Karpas-422 (cell line): Measurements from ENCODE around the gene KCNJ12. TPM values are rescaled to one million over a fixed set of nuclear protein-coding genes. Genes with fewer than 3 reads are reported as not detected.
"Not testable (repeated sequence)": the region's sequence is repeated elsewhere in the genome, so short reads cannot be mapped to it uniquely, and the experiment has no call there.

Experiments
- DNase-seq: peaks from one replicate; pipeline ENCODE4 v3.0.0-alpha.2; 2015
- H2AFZ ChIP-seq: fragments of 200-600 bp; sonication (generic); 2 replicates; pipeline ENCODE4 v1.6.1; 2014; ENCODE audit warnings: antibody characterized with exemption, low read length, mixed read lengths
- H3K27ac ChIP-seq: fragments of 200-600 bp; sonication (generic); 2 replicates; pipeline ENCODE4 v1.5.1; 2014; ENCODE audit warnings: mild to moderate bottlenecking, low read length, moderate library complexity
- H3K27me3 ChIP-seq: fragments of 200-600 bp; sonication (generic); 2 replicates; pipeline ENCODE4 v1.6.1; 2014; ENCODE audit warnings: low read length, mixed read lengths
- H3K36me3 ChIP-seq: fragments of 200-600 bp; sonication (generic); 2 replicates; pipeline ENCODE4 v1.6.1; 2014; ENCODE audit warnings: low read length, mixed read lengths; ENCODE audit not compliant: insufficient read depth
- H3K4me1 ChIP-seq: fragments of 200-600 bp; sonication (generic); 2 replicates; pipeline ENCODE4 v1.6.1; 2014; ENCODE audit warnings: mild to moderate bottlenecking, low read length, mixed read lengths
- H3K4me2 ChIP-seq: fragments of 200-600 bp; sonication (generic); 2 replicates; pipeline ENCODE4 v1.6.1; 2014; ENCODE audit warnings: low read length, low read depth, mild to moderate bottlenecking; ENCODE audit not compliant: poor library complexity, severe bottlenecking
- H3K4me3 ChIP-seq: fragments of 200-600 bp; sonication (generic); 2 replicates; pipeline ENCODE4 v1.5.1; 2014; ENCODE audit warnings: mild to moderate bottlenecking, antibody characterized with exemption, low read length, mixed read lengths
- H3K79me2 ChIP-seq: fragments of 200-600 bp; sonication (generic); 2 replicates; pipeline ENCODE4 v1.6.1; 2014; ENCODE audit warnings: mild to moderate bottlenecking, low read length, mixed read lengths
- H3K9ac ChIP-seq: fragments of 200-600 bp; sonication (generic); 2 replicates; pipeline ENCODE4 v1.6.0; 2014; ENCODE audit warnings: low read length
- H3K9me2 ChIP-seq: fragments of 200-600 bp; sonication (generic), shearing (Covaris generic); replicated peaks from 2 replicates; pipeline ENCODE4 v1.6.0; 2014; ENCODE audit warnings: mild to moderate bottlenecking, low read length, moderate library complexity; ENCODE audit not compliant: insufficient read depth
- H3K9me3 ChIP-seq: fragments of 300-700, 200-600 bp; sonication (generic); 2 replicates; pipeline ENCODE4 v1.6.1; 2014; ENCODE audit warnings: low read length, mixed read lengths
- H4K20me1 ChIP-seq: fragments of 200-600 bp; sonication (generic); 2 replicates; pipeline ENCODE4 v1.6.1; 2014; ENCODE audit warnings: mild to moderate bottlenecking, antibody characterized with exemption, low read length, low read depth; ENCODE audit not compliant: insufficient read depth
- total RNA-seq: library from RNA; depleted of rRNA; stranded (reverse); fragments of >200 nt; shearing (Covaris generic); gene quantifications from 2 replicates; pipeline ENCODE4 v1.2.3, GENCODE V29; 2014; ENCODE audit warnings: low replicate concordance

Gene KCNJ12
- total RNA-seq, 1 experiment from 2014 or later = 0.22 TPM

- DNase-seq = no peak
- no peaks in the 10 kb centered on the region for H3K9me2 ChIP-seq
- no peak overlapping the region for H3K4me2 ChIP-seq
- no peaks in the 10 kb centered on the region for H3K79me2 ChIP-seq
- H4K20me1 ChIP-seq = no peaks in the 10 kb centered on the region
- no peaks in the 10 kb centered on the region for H3K9me3 ChIP-seq
- H2AFZ ChIP-seq = no peak overlapping the region
- no peaks in the 10 kb centered on the region for H3K36me3 ChIP-seq
- no peak overlapping the region for H3K4me3 ChIP-seq
- H3K27me3 ChIP-seq = no peaks in the 10 kb centered on the region
- no peaks in the 10 kb centered on the region for H3K4me1 ChIP-seq
- no peak overlapping the region for H3K9ac ChIP-seq
- H3K27ac ChIP-seq = no peak overlapping the region
Measured at GRCh38 chr17:21419299-21420239, 43.4 kb downstream of the KCNJ12 start.

- H4K20me1 ChIP-seq, H3K9ac ChIP-seq, H3K9me2 ChIP-seq, H3K4me2 ChIP-seq, H3K36me3 ChIP-seq, H3K27me3 ChIP-seq, DNase-seq, H3K9me3 ChIP-seq, H2AFZ ChIP-seq, H3K27ac ChIP-seq, H3K4me1 ChIP-seq, H3K4me3 ChIP-seq, H3K79me2 ChIP-seq: not testable (repeated sequence)
Measured at GRCh38 chr17:21420503-21421090, 44.4 kb downstream of the KCNJ12 start.

GRCh38 chr17:21421421-21422310 is 45.5 kb downstream of the KCNJ12 start:
- not testable (repeated sequence) for H3K27ac ChIP-seq, H3K9ac ChIP-seq, H3K4me2 ChIP-seq, H3K27me3 ChIP-seq, H3K9me2 ChIP-seq, H2AFZ ChIP-seq, H3K4me1 ChIP-seq, H3K9me3 ChIP-seq, H3K4me3 ChIP-seq, H3K36me3 ChIP-seq, DNase-seq, H4K20me1 ChIP-seq, H3K79me2 ChIP-seq

GRCh38 chr17:21422311-21423189 is 46.4 kb downstream of the KCNJ12 start:
- H3K4me1 ChIP-seq = not testable (repeated sequence)

GRCh38 chr17:21423190-21423493 is 47.0 kb downstream of the KCNJ12 start:
- not testable (repeated sequence) for H3K79me2 ChIP-seq, H3K9ac ChIP-seq, H3K27ac ChIP-seq, DNase-seq, H3K9me3 ChIP-seq, H3K36me3 ChIP-seq, H3K4me2 ChIP-seq, H3K27me3 ChIP-seq, H3K4me1 ChIP-seq, H3K9me2 ChIP-seq, H3K4me3 ChIP-seq, H4K20me1 ChIP-seq, H2AFZ ChIP-seq

More at GRCh38 chr17:21422311-21423189, 46.4 kb downstream of the KCNJ12 start:
- not testable (repeated sequence) for H3K9me2 ChIP-seq, H3K27me3 ChIP-seq, H4K20me1 ChIP-seq, DNase-seq, H3K27ac ChIP-seq, H3K36me3 ChIP-seq, H3K4me3 ChIP-seq, H3K9me3 ChIP-seq, H2AFZ ChIP-seq, H3K4me2 ChIP-seq, H3K79me2 ChIP-seq, H3K9ac ChIP-seq

- not testable (repeated sequence) for H3K79me2 ChIP-seq, H3K36me3 ChIP-seq, H3K27ac ChIP-seq, H2AFZ ChIP-seq, DNase-seq, H3K4me3 ChIP-seq, H3K4me2 ChIP-seq, H3K9ac ChIP-seq, H4K20me1 ChIP-seq, H3K9me2 ChIP-seq, H3K9me3 ChIP-seq, H3K27me3 ChIP-seq, H3K4me1 ChIP-seq
Measured at GRCh38 chr17:21424697-21425096, 48.5 kb downstream of the KCNJ12 start.

GRCh38 chr17:21425321-21425720 is 49.2 kb downstream of the KCNJ12 start:
- Histone ChIP-seq H3K27ac (no peak overlapping the region), H3K9me3 (no peaks in the 10 kb centered on the region), H3K36me3 (no peaks in the 10 kb centered on the region), H3K79me2 (no peaks in the 10 kb centered on the region), H4K20me1 (no peaks in the 10 kb centered on the region), H2AFZ (no peak overlapping the region), H3K9ac (no peak overlapping the region), H3K4me2 (no peak overlapping the region), H3K9me2 (no peaks in the 10 kb centered on the region), H3K27me3 (no peaks in the 10 kb centered on the region), H3K4me3 (no peak overlapping the region), H3K4me1 (no peaks in the 10 kb centered on the region)
- no peak for DNase-seq
